A673 (cell line): ENCODE measurements around the gene KAZN. TPM values are rescaled to one million over a fixed set of nuclear protein-coding genes. Genes with fewer than 3 reads are reported as not detected.

Source experiments
- BruUV-seq: library from RNA; stranded (reverse); fragments of 400-500 nt; replicated peaks from 2 replicates; lab custom pipeline; 2021; lab: Mats Ljungman, UMichigan
- CTCF ChIA-PET: fragments of 300-600 bp; sonication (Branson Sonifier 250); formaldehyde crosslinking; loops from one replicate; lab custom pipeline; 2022; ENCODE audit warnings: antibody characterized with exemption; lab: Charles Lee
- POLR2A ChIA-PET: fragments of 300-600 bp; sonication (Branson Sonifier 250); formaldehyde crosslinking; loops from one replicate; lab custom pipeline; 2022; ENCODE audit warnings: antibody characterized with exemption; ENCODE audit not compliant: low non-redundant PET; lab: Charles Lee
- DNase-seq: peaks from one replicate; pipeline ENCODE4 v3.0.0-alpha.2; 2015; ENCODE audit warnings: low spot score
- H3K27ac ChIP-seq: fragments of 200-600 bp; sonication (generic); 2 replicates; pipeline ENCODE4 v1.5.1; 2016; ENCODE audit warnings: mixed run types, low read depth, mild to moderate bottlenecking, mixed read lengths, antibody characterized with exemption, low read length; ENCODE audit not compliant: poor library complexity, severe bottlenecking
- H3K27me3 ChIP-seq: fragments of 200-600 bp; sonication (generic); replicated peaks from 2 replicates; pipeline ENCODE4 v1.6.1; 2017; ENCODE audit warnings: mixed run types, low read depth, mild to moderate bottlenecking, mixed read lengths, antibody characterized with exemption, low read length; ENCODE audit not compliant: insufficient read depth, poor library complexity
- H3K36me3 ChIP-seq: fragments of 200-600 bp; sonication (generic); 2 replicates; pipeline ENCODE4 v1.6.1; 2016; ENCODE audit warnings: mixed run types, mild to moderate bottlenecking, mixed read lengths, antibody characterized with exemption, low read length; ENCODE audit not compliant: insufficient read depth, poor library complexity, severe bottlenecking
- H3K4me1 ChIP-seq: fragments of 200-600 bp; sonication (generic); 2 replicates; pipeline ENCODE4 v1.6.1; 2017; ENCODE audit warnings: mixed run types, mild to moderate bottlenecking, mixed read lengths, antibody characterized with exemption, low read length; ENCODE audit not compliant: insufficient read depth, poor library complexity, severe bottlenecking
- H3K4me3 ChIP-seq: fragments of 200-600 bp; sonication (generic); 2 replicates; pipeline ENCODE4 v1.5.1; 2016; ENCODE audit warnings: low read depth, mixed run types, mild to moderate bottlenecking, mixed read lengths, low read length; ENCODE audit not compliant: poor library complexity, severe bottlenecking
- H3K9me3 ChIP-seq: fragments of 200-600 bp; sonication (generic); 2 replicates; pipeline ENCODE4 v1.6.1; 2016; ENCODE audit warnings: mixed run types, low read depth, mild to moderate bottlenecking, mixed read lengths, antibody characterized with exemption, low read length; ENCODE audit not compliant: poor library complexity, severe bottlenecking
- CTCF ChIP-seq: fragments of 300-800, 200-600 bp; sonication (generic); conservative IDR thresholded peaks from 2 replicates; pipeline ENCODE4 v1.5.1; 2017; ENCODE audit warnings: low read depth, mild to moderate bottlenecking, antibody characterized with exemption, low read length, moderate library complexity, mixed read lengths
- EZH2 ChIP-seq: fragments of 200-600 bp; sonication (generic); IDR thresholded peaks from 2 replicates; pipeline ENCODE4 v1.6.1; 2017; ENCODE audit warnings: borderline replicate concordance, low read depth, mild to moderate bottlenecking, mixed read lengths, antibody characterized with exemption, low read length; ENCODE audit not compliant: poor library complexity, severe bottlenecking
- intact Hi-C: fragments of 100-400 bp; cut with micrococcal nuclease; formaldehyde crosslinking; loops from one replicate; pipeline ENCODE4 v1.10.0; 2022; ENCODE audit not compliant: unreplicated experiment
- total RNA-seq: library from RNA; stranded (reverse); gene quantifications from 2 replicates; pipeline ENCODE4 v1.2.3, GENCODE V29; 2021

The KAZN gene
- total RNA-seq, 1 experiment from 2014 or later, result 8.0 TPM

DNA sequence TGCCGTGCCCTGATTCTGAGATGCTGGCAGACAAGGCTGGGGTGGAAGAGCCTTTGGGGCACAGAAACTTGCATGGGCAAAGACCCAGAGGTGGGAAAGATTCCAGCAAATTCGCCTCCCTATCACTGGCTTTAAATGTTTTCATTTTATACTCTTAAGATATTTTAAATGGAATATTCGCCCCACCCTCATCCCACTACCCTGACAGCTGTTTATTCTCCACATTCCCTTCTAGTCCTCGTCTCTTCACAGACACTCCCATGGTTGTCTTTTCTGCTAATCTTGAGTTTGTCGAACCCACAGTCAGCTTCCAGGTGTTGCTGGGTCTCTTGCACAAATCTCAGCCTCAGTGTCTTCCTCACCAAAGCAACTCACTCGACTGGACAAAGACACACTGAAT, 245.0 kb downstream of the KAZN start:
- intact Hi-C loops, result no loop called here
- CTCF ChIA-PET, result no interaction called here
- POLR2A ChIA-PET, result no interaction called here
- Histone ChIP-seq H3K9me3 (peaks cover 14% of the 10 kb centered on the region), H3K27ac (no peak overlapping the region), H3K4me1 (no peaks in the 10 kb centered on the region), H3K27me3 (no peaks in the 10 kb centered on the region), H3K36me3 (no peaks in the 10 kb centered on the region), H3K4me3 (no peak overlapping the region)
- BruUV-seq, result no TSS peak
- no peak for DNase-seq
- TF ChIP-seq EZH2 (no peak), CTCF (no peak)

DNA sequence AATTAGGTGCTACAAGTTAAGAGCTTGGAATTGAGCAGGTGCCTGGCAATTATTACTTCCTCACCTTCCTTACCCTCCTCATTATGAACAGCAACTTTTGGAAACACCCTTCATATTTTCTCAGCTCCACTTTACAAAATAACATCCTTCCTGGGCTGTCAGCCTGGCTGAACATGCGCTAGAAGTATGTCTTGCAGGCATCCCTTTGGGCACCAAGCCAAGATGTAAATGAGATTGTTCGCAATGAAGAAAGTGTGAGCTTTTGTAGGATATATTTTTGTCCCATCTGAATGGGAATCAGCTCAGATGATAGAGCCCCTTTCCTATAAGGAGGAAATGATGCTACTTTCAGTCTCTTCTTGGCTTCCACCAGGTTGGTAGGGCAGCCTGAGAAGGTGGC, 245.9 kb downstream of the KAZN start:
- BruUV-seq, result no TSS peak
- TF ChIP-seq CTCF, result no peak
- no peak for TF ChIP-seq EZH2
- Histone ChIP-seq H3K27ac (no peak overlapping the region), H3K36me3 (no peaks in the 10 kb centered on the region), H3K27me3 (no peaks in the 10 kb centered on the region), H3K9me3 (peaks cover 14% of the 10 kb centered on the region), H3K4me1 (no peaks in the 10 kb centered on the region), H3K4me3 (no peak overlapping the region)
- DNase-seq, result no peak
- ChIA-PET POLR2A (no interaction called here), CTCF (interaction anchor here (0.6 kb wide), 1 partner anchor 256 kb away, joined by 9 read pairs; no protein-coding TSS in a partner anchor)
- intact Hi-C loops, result no loop called here

- Histone ChIP-seq H3K27me3 (no peaks in the 10 kb centered on the region), H3K4me1 (no peaks in the 10 kb centered on the region), H3K27ac (no peak overlapping the region), H3K4me3 (no peak overlapping the region), H3K9me3 (peaks cover 14% of the 10 kb centered on the region), H3K36me3 (no peaks in the 10 kb centered on the region)
- ChIA-PET CTCF (no interaction called here), POLR2A (no interaction called here)
- DNase-seq, result no peak
- no peak for TF ChIP-seq EZH2
- no peak for TF ChIP-seq CTCF
- intact Hi-C loops, result no loop called here
- no TSS peak for BruUV-seq
Observed at GRCh38 chr1:14844923-14845617, 246.6 kb downstream of the KAZN start.
